Adipocyte (in vitro differentiated cells): Measurements from ENCODE around the gene MRPL32.
"Not testable (repeated sequence)": the region's sequence is repeated elsewhere in the genome, so short reads cannot be mapped to it uniquely, and the experiment has no call there.

ENCODE experiments used
- DNase-seq: peaks from one replicate; pipeline ENCODE4 v3.0.0-alpha.2; 2015; ENCODE audit warnings: low read depth
- H3K27me3 ChIP-seq: replicated peaks from 2 replicates; pipeline ENCODE4 v1.7.0; 2013; ENCODE audit warnings: mild to moderate bottlenecking, low read length, moderate library complexity; ENCODE audit not compliant: control insufficient read depth, insufficient read depth
- H3K36me3 ChIP-seq: 2 replicates; pipeline ENCODE4 v1.7.0; 2013; ENCODE audit warnings: low read length, mild to moderate bottlenecking, moderate library complexity; ENCODE audit not compliant: control insufficient read depth, insufficient read depth, severe bottlenecking
- H3K4me1 ChIP-seq: 2 replicates; pipeline ENCODE4 v1.7.0; 2013; ENCODE audit warnings: mild to moderate bottlenecking, low read length, moderate library complexity; ENCODE audit not compliant: control insufficient read depth, insufficient read depth
- H3K4me3 ChIP-seq: 2 replicates; pipeline ENCODE4 v1.7.0; 2013; ENCODE audit warnings: mild to moderate bottlenecking, low read length, moderate library complexity
- H3K9ac ChIP-seq: 2 replicates; pipeline ENCODE4 v1.7.0; 2013; ENCODE audit warnings: mild to moderate bottlenecking, low read length, moderate library complexity
- H3K9me3 ChIP-seq: 2 replicates; pipeline ENCODE4 v1.7.0; 2013; ENCODE audit warnings: mild to moderate bottlenecking, low read length, moderate library complexity; ENCODE audit not compliant: control insufficient read depth

Gene MRPL32

GRCh38 chr7:42931834-42932651 lies at the start of gene MRPL32, which contains the start of gene PSMA2:
MRPL32 (plus strand) TSS chr7:42932376; CDS start chr7:42932387, 11 bp downstream.
PSMA2 (minus strand) TSS chr7:42932174; CDS start chr7:42932158, 16 bp downstream.
- H3K9ac ChIP-seq, result peak within 1 kb of the TSS; percentile 97
- H3K4me3 ChIP-seq, result peak within 1 kb of the TSS; percentile 98
- no peaks in the 10 kb centered on the region for H3K9me3 ChIP-seq
- peak; percentile 99 for DNase-seq
- peaks cover 44% of the 10 kb centered on the region for H3K4me1 ChIP-seq
- H3K36me3 ChIP-seq, result peaks cover 26% of the 10 kb centered on the region
- no peaks in the 10 kb centered on the region for H3K27me3 ChIP-seq

DNA sequence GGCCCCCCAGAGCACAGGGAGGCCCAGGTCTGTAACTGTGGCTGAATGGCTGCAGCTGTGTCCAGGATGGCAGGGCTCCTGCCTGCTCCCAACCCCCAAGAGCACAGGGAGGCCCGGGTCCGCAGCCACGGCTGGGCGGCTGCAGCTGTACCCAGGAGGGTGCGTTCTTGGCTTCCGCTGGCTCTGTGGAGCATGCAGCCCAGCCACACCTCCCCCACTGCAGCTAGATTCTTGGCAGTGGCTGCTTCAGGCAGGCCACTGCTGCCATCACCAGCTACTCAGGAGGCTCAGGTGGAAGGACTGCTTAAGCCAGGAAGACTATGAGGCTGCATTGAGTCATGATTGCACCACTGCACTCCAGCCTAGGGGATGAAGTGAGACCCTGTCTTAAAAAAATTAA lies 48.2 kb upstream of the MRPL32 start:
- DNase-seq, result no peak
- H3K9ac ChIP-seq, result no peak overlapping the region
- H3K4me1 ChIP-seq, result peaks cover 16% of the 10 kb centered on the region
- no peaks in the 10 kb centered on the region for H3K9me3 ChIP-seq
- no peak overlapping the region for H3K4me3 ChIP-seq
- H3K36me3 ChIP-seq, result no peaks in the 10 kb centered on the region
- H3K27me3 ChIP-seq, result no peaks in the 10 kb centered on the region

GRCh38 chr7:42885183-42885582 lies 47.0 kb upstream of the MRPL32 start:
- H3K4me1 ChIP-seq, result peaks cover 24% of the 10 kb centered on the region
- not testable (repeated sequence) for H3K4me3 ChIP-seq, H3K36me3 ChIP-seq, H3K27me3 ChIP-seq, H3K9ac ChIP-seq, DNase-seq, H3K9me3 ChIP-seq

DNA sequence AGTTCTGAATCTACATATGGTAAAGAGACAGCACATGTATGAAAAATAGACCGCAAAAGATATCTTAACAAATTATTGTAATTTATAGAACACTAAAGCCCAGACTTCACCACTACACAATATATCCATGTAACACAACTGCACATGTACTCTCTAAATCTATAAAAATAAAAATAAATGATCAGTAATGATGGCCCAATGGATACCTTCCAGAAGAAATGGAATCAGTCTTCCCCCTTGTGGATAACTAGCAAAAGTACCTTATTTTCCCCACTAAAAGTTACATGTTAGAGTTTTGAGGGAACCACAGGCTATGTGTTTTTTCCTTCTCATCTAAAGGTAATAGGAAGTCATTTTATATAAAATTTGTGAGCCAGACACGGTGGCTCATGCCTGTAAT lies 46.0 kb upstream of the MRPL32 start:
- H3K4me3 ChIP-seq, result no peak overlapping the region
- DNase-seq, result peak; percentile 38

DNA sequence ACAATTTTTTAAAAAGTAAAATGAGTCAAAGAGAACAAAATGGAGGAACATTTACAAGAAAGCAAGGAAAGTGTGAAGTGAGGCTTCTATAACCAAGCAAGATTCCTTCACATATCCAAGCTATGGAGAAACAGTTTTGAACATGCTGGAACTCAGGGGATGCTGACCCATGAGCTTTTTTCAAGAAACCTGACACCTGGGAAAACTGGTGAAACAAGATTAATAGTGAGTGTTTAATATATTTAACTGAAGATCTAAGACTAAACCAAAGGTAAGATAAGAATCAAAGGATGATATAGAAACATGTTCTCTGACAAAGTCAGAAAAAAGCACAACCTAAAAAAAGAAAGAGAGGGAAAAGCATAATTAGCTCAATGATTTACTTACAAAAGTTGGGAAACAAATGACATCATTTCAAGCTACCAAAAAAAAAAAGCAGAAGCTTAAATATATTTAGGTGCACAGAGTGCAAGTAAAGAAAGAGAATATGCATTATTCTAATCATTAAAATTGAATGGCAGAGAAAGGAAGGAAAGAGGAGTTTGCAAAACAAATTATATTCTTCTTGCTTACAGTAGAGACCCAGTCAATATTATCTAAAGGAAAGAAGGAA lies 45.2 kb upstream of the MRPL32 start:
- Histone ChIP-seq H3K27me3 (no peaks in the 10 kb centered on the region), H3K4me3 (no peak overlapping the region), H3K36me3 (no peaks in the 10 kb centered on the region), H3K4me1 (peaks cover 24% of the 10 kb centered on the region), H3K9ac (no peak overlapping the region), H3K9me3 (no peaks in the 10 kb centered on the region)
- DNase-seq, result no peak

More for the DNA sequence above, 46.0 kb upstream of the MRPL32 start:
- H3K9ac ChIP-seq, result no peak overlapping the region
- H3K4me1 ChIP-seq, result peaks cover 24% of the 10 kb centered on the region
- no peaks in the 10 kb centered on the region for H3K36me3 ChIP-seq
- H3K27me3 ChIP-seq, result no peaks in the 10 kb centered on the region
- no peaks in the 10 kb centered on the region for H3K9me3 ChIP-seq

DNA sequence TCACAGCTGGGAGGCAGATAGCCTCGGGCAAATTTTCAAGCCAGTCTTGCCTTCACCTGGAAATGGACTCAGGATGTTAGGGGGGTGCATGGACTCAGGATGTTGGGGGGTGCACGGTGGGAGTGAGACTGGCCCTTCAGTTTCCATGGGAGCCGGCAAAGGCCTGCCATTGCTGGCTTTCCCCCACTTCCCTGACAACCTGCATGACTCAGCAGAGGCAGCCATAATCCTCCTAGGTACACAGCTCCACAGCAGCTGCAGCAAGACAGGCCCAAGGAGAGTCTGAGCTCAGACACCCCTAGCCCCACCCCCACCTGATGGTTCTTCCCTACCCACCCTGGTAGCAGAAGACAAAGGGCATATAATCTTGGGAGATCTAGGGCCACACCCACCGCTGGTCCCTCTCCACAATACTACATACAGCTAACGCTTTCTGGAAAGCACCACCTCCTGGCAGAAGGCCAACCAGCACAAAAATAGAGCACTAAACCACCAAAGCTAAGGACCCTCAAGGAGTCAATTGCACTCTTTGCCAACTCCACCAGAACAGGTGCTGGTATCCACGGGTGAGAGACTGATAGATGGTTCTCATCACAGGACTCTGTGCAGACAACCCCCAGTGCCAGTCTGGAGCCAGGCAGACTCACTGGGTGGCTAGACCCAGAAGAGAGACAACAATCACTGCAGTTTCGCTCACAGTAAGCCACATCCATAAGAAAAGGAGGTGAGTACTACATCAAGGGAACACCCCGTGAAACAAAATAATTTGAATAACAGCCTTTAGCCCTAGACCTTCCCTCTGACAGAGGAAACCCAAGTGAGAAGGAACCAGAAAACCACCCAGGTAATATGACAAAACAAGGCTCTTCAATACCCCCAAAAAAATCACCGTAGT lies 38.6 kb upstream of the MRPL32 start:
- DNase-seq, result no peak
- Histone ChIP-seq H3K4me1 (peaks cover 12% of the 10 kb centered on the region), H3K9ac (no peak overlapping the region), H3K9me3 (peaks cover 2% of the 10 kb centered on the region), H3K4me3 (no peak overlapping the region), H3K27me3 (no peaks in the 10 kb centered on the region), H3K36me3 (no peaks in the 10 kb centered on the region)

- H3K27me3 ChIP-seq, result no peaks in the 10 kb centered on the region
- no peak for DNase-seq
- no peak overlapping the region for H3K9ac ChIP-seq
- no peak overlapping the region for H3K4me3 ChIP-seq
- no peaks in the 10 kb centered on the region for H3K36me3 ChIP-seq
- no peaks in the 10 kb centered on the region for H3K4me1 ChIP-seq
- H3K9me3 ChIP-seq, result no peaks in the 10 kb centered on the region
These were observed 31.3 kb upstream of the MRPL32 start for GRCh38 chr7:42900842-42901241.

DNA sequence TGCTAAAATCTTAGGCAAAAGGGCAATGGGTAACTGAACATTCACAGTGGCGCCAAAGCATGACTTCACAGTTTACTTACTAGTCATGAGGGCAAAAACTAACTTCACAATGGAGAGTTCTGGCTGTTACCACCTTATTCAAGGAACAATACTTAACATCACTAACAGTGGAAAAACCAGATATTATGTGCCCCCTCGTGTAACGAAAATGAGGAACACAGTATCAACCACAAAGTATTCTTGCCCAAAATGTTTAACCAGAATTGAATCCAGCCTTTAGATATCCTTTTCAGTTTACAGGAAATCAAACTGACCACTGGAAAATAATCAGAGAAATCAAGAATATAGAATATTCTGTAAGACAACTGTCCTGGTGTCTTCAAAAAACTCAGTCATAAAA lies 29.8 kb upstream of the MRPL32 start:
- Histone ChIP-seq H3K9ac (no peak overlapping the region), H3K4me3 (no peak overlapping the region), H3K27me3 (no peaks in the 10 kb centered on the region), H3K36me3 (no peaks in the 10 kb centered on the region), H3K9me3 (no peaks in the 10 kb centered on the region), H3K4me1 (peaks cover 1% of the 10 kb centered on the region)
- no peak for DNase-seq

- Histone ChIP-seq H3K4me3 (no peak overlapping the region), H3K9me3 (no peaks in the 10 kb centered on the region), H3K4me1 (peaks cover 25% of the 10 kb centered on the region), H3K27me3 (no peaks in the 10 kb centered on the region), H3K9ac (no peak overlapping the region), H3K36me3 (no peaks in the 10 kb centered on the region)
- DNase-seq, result no peak
These were observed 26.0 kb upstream of the MRPL32 start for GRCh38 chr7:42906181-42906580.

DNA sequence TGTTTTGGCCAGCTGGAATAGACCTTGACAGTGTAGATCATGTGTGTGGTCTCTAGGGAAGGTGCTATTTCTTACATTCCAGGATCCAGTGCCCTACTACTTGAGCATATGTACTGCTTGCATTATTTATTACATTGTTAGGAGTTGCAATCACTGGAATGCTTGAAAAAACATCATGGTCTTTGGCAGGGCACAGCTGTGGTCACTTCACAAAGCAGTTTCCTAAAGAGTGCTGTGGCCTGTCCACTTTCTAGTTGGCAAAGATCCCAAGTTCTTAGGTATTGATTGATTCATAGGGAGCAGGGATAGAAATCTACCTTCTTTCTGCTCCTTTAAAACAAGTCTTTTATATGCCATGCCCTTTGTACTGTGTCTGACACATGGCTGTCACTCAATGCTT lies 24.9 kb upstream of the MRPL32 start:
- no peak overlapping the region for H3K9ac ChIP-seq
- no peaks in the 10 kb centered on the region for H3K36me3 ChIP-seq
- no peak overlapping the region for H3K4me3 ChIP-seq
- no peaks in the 10 kb centered on the region for H3K9me3 ChIP-seq
- H3K4me1 ChIP-seq, result peaks cover 28% of the 10 kb centered on the region
- H3K27me3 ChIP-seq, result no peaks in the 10 kb centered on the region
- DNase-seq, result no peak

DNA sequence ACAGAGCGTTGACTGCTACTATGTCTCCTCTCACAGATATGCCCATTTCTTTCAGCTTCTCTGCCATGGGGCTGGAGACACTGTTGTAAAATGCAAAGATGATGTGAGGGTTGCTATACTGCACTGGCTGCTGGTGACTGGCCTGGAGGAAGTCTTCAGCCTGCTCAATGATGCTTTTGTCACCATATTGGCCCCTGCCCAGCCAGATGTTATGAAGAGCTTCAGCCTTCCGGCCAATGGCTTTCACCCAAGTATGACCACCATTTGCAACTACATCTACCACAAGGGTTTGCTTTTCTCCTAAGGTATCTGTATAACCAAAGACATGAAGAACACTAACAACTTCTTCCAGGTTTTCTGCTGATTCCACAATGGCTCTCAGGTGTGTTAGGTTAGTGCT lies 21.9 kb upstream of the MRPL32 start:
- Histone ChIP-seq H3K9me3 (no peaks in the 10 kb centered on the region), H3K9ac (no peak overlapping the region), H3K36me3 (no peaks in the 10 kb centered on the region), H3K27me3 (no peaks in the 10 kb centered on the region), H3K4me1 (peaks cover 56% of the 10 kb centered on the region), H3K4me3 (peak overlapping the region; percentile 93)
- no peak for DNase-seq
